HG03045 (cell line): Measurements from ENCODE around the gene CCM2.
"Not testable (repeated sequence)": the region's sequence is repeated elsewhere in the genome, so short reads cannot be mapped to it uniquely, and the experiment has no call there.

Source experiments
- ATAC-seq: cut with Tn5 transposase; IDR thresholded peaks from one replicate; pipeline ENCODE4 v1.9.1; 2021; ENCODE audit warnings: mild to moderate bottlenecking, moderate library complexity; ENCODE audit not compliant: unreplicated experiment

Gene CCM2

GRCh38 chr7:44980393-44981034 is 19.5 kb upstream of the CCM2 start:
- peak; percentile 44 for ATAC-seq

DNA sequence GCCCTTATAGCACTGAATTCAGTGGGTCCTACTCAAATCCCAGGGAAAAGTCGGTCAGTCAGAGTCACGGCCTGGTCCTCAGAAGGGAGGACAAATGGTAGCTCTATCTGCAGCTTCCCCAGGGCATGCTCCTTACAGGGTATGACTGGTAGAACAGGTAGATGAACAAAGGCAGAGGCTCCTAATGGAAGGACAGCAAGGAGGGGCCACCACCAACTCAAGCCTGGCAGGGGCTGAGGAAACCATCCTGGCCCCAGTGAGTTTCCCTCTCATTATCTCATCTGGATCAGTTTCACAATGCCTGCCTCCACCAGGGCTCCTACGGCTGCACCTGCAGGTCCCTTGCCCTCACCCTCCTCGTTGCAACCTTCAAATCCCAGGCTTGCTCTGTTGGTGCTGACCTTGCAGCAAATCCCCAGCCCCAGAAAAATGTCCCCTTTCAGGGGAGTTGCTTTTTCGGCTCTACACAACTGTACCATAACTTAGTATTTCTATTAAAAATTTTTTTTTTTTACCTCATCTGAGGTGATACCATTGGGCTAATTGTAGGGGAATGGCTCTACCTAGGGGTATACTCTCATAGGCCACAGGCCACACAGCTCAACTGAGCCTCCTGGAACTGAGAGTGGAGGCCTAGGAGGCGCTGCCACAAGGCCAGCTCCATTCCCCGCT is 18.8 kb upstream of the CCM2 start:
- no peak for ATAC-seq

DNA sequence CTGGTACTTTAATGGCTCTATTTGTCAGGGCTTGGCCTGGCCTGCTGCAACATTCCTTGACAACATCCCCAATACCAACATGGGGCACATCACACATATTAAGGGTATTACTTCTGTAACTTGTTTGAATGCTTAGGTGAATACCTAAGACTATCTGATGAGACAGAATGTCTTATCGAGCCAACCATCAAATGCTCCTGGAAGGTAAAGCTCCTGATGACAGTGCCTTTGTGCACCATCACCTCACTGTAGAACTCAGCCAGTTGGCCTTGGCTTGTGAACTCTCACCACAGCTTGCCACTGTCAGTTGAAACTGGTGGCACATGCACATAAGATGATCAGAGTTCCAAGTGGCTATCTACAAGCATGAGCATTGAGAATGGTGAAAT is 17.5 kb upstream of the CCM2 start:
- no peak for ATAC-seq

DNA sequence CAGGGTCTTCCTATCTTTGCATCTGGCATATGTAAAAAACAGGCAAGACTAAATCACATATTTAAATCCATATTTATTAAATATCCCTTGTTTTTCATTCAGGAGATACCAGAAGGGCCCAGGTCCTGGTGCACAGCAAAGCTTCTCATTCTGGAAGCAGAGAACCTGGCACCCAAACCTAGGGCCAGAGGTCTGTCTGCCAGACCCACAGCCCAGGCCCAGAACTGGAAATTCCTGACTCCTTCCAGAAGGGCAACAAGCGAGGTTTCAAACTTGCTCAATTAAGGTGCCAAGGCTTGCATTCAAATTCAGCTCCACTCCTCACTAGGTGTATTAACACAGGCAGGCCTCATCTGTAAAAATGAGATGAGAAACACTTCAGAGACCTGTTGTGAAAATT is 17.0 kb upstream of the CCM2 start:
- ATAC-seq, result no peak

GRCh38 chr7:44983742-44984477 is 16.1 kb upstream of the CCM2 start:
- no peak for ATAC-seq

DNA sequence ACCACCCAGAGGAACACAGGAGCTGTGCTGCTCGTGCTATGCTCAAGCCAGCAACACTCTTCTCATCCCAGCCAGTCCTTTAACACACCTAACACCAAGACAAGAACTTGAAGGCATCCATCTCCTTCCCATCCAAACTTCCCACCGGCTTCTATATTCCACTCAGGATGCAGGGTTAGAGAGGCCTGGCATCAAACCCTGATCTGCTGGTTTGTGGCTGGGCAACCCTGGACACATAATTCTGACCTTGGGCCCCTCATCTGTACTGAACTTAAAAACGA is 15.6 kb upstream of the CCM2 start:
- ATAC-seq, result no peak

- ATAC-seq, result no peak
Observed at GRCh38 chr7:44985033-44985695, 14.8 kb upstream of the CCM2 start.

- no peak for ATAC-seq
Observed at GRCh38 chr7:44985900-44986217, 14.1 kb upstream of the CCM2 start.

GRCh38 chr7:44986218-44987053 is 13.6 kb upstream of the CCM2 start:
- peak; percentile 95 for ATAC-seq

DNA sequence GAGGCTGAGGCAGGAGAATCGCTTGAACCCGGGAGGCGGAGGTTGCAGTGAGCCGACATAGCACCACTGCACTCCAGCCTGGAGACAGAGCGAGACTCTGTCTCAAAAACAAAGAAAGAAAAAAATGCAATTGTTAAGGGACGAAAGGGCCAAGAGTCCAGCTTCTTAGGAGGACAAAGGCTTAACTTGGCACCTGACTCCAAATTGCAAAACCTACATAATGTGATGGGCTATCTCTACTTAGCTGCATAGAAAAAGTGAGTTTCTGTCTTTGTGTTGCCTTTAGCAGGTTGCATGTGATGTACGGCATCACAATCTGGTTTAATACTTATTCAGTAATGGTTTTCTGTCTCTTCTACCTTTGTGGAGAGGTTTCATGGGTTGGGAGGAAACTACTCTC is 12.5 kb upstream of the CCM2 start:
- ATAC-seq, result no peak

- no peak for ATAC-seq
Observed at GRCh38 chr7:44987996-44988395, 12.0 kb upstream of the CCM2 start.

- no peak for ATAC-seq
Observed at GRCh38 chr7:44988701-44989100, 11.3 kb upstream of the CCM2 start.

DNA sequence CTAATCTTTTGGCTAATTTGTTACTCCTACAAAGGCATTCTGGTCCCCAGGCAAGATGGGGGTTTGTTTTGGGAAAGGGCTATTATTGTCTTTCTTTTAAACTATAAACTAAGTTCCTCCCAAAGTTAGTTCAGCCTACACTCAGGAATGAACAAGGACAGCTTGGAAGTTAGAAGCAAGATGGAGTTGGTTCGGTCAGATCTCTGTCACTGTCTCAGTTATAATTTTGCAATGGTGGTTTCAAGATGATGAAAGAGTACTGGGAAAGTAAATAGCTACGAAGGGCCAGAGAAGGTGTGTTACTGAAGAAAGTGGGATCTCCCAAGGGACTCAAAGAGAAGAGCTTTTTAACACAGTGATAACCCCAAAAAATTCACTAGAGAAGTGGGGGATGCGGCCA is 10.9 kb upstream of the CCM2 start:
- no peak for ATAC-seq

DNA sequence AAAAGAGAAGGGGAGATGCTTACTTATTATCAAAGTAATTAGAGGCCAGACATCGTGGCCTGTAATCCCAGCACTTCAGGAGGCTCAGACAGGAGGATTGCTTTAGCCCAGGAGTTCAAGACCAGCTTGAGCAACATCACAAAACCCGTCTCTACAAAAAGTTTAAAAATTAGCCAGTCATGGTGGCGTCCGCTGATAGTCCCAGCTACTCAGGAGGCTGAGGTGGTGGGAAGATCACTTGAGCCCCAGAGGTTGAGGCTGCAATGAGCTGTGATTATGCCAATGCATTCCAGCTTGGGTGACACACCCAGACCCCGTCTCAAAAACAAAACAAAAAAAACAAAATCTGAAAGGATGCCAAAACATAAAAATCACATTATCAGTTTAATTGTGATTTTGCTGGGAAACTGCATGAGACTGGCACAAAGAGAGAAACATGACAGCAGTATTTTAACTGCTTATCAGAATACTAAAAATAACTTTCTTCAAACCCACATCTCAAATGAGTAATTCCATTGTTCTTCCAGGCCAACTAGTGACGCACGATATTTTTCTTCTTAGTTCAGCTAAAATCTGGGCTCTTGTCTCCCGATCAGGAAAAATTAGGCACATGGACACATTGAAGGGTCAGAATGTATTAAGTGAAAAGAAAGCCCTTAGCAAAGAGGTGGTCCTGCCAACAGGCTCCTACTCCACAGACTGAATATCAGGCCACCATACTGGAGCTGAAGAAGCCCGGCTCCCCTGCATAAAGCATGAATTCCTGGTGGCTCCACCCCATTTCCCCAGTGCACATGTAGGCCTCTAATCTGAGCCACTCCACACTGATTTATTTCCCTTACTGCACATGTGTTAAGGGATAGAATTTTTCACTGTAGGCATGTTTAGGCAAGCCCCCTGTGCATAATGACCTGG is 9.6 kb upstream of the CCM2 start:
- no peak for ATAC-seq

- ATAC-seq, result not testable (repeated sequence)
Observed at GRCh38 chr7:44992004-44992795, 7.8 kb upstream of the CCM2 start.

DNA sequence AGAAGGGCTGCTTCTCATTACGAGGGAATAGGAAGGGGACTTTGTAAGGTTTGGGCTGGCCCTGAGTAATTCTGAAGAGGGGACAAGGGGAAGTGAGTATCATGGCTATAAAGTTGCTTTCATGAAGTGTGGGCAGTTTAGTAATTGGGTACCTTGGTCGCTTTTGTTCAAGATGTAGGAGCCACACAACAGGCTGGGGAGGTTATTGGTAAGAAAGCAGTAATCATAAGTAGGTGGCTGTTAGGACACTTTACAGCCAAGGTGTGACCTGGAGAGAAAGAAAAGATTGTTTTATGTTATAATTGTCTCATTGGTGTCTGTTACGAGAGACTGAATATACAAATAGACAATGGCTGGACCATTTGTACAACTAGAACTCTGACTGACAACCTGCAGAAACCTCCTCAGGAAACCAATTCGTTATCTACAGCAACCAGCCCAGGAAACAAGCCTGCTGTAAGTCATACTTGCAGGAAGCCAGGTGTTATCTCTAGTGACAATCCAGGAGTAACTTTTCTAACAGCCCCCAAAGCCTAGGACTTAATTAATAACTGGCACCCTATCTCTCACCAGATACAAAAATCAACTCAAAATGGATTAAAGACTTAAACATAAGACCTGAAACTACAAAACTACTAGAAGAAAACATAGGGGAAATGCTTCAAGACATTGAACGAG is 5.0 kb upstream of the CCM2 start:
- ATAC-seq, result no peak

DNA sequence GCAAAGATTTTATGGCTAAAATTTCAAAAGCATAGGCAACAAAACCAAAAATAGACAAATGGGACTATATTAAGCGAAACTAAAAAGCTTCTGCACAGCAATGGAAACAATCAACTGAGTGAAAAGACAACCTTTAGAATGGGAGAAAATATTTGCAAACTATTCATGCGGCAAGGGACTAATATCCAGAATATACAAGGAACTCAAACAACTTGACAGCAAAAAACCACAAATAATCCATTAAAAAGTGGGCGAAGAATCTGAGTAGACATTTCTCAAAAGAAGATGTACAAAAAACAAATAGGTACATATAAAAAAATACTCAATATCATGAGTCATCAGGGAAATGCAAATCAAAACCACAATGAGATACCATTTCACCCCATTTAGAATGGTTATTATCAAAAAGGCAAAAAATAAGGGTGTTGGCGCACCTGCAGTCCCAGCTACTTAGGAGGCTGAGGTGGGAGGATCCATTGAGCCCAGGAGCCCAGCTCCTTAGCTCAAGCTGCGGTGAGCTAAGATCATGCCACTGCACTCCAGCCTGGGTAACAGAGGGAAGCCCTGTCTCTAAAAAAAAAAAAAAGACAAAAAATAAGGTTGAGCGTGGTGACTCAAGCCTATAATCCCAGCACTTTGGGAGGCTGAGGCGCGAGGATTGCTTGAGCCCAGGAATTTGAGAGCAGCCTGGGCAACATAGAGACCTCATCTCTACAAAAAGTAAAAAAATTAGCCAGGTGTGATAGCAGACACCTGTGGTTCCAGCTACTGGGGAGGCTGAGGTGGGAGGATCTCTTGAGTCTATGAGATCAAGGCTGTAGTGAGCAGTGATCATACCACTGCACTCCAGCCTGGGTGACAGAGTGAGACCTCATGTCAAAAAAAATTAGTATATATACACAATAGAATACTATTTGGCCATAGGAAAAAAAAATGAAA is 4.2 kb upstream of the CCM2 start:
- no peak for ATAC-seq
